NT2/D1 (cell line): ENCODE results near the gene DDAH1.

ENCODE experiments used
- DNase-seq: peaks from one replicate; pipeline ENCODE4 v3.0.0-alpha.2; 2011; ENCODE audit warnings: low read depth, low spot score
- H3K27me3 ChIP-seq: 2 replicates; pipeline ENCODE4 v1.6.0; 2011; ENCODE audit warnings: mild to moderate bottlenecking; ENCODE audit not compliant: insufficient read length, insufficient read depth
- H3K36me3 ChIP-seq: 2 replicates; pipeline ENCODE4 v1.6.1; 2011; ENCODE audit warnings: mild to moderate bottlenecking, low read length, mixed read lengths; ENCODE audit not compliant: insufficient read depth, insufficient read length
- H3K4me1 ChIP-seq: 2 replicates; pipeline ENCODE4 v1.5.1; 2011; ENCODE audit not compliant: insufficient read depth, insufficient read length
- H3K4me3 ChIP-seq: 2 replicates; pipeline ENCODE4 v1.5.1; 2011; ENCODE audit warnings: low read depth; ENCODE audit not compliant: insufficient read length
- H3K9ac ChIP-seq: 2 replicates; pipeline ENCODE4 v1.6.0; 2011; ENCODE audit warnings: low read depth; ENCODE audit not compliant: insufficient read length
- H3K9me3 ChIP-seq: 2 replicates; pipeline ENCODE4 v1.5.1; 2011; ENCODE audit warnings: mild to moderate bottlenecking, low read length; ENCODE audit not compliant: insufficient read depth
- SUZ12 ChIP-seq: IDR thresholded peaks from 2 replicates; pipeline ENCODE4 v1.6.1; 2011; ENCODE audit not compliant: insufficient read length, insufficient read depth; ENCODE audit errors: extremely low read depth
- YY1 ChIP-seq: IDR thresholded peaks from 2 replicates; pipeline ENCODE4 v1.6.1; 2011; ENCODE audit not compliant: insufficient read length, insufficient read depth
- ZNF274 ChIP-seq: IDR thresholded peaks from 2 replicates; pipeline ENCODE4 v1.6.1; 2011; ENCODE audit warnings: mild to moderate bottlenecking, low read depth, low read length

The DDAH1 gene

DNA sequence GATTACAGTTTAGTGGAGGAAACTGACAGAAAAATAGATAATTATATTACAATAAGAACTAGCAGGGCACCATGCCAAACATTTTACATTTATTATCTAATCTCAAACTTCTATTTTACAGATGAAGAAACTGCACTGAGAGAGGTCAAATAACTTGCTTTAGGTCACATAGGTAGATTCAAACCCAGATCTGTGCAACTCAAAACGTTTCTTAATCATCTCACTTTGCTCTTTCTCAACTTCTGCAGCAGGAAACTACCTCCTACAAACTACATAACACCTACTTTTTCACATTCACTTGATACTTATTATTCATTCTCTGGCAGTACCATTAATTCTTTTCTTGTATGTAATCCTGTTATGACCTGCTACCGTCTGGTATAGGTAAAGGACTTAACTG, 138.6 kb downstream of the DDAH1 start:
- H3K36me3 ChIP-seq = no peaks in the 10 kb centered on the region
- H3K9me3 ChIP-seq = peaks cover 14% of the 10 kb centered on the region
- no peak overlapping the region for H3K9ac ChIP-seq
- no peak overlapping the region for H3K4me3 ChIP-seq
- TF ChIP-seq YY1 (no peak), ZNF274 (no peak)
- no peak for DNase-seq
- no peaks in the 10 kb centered on the region for H3K27me3 ChIP-seq
- H3K4me1 ChIP-seq = no peaks in the 10 kb centered on the region

DNA sequence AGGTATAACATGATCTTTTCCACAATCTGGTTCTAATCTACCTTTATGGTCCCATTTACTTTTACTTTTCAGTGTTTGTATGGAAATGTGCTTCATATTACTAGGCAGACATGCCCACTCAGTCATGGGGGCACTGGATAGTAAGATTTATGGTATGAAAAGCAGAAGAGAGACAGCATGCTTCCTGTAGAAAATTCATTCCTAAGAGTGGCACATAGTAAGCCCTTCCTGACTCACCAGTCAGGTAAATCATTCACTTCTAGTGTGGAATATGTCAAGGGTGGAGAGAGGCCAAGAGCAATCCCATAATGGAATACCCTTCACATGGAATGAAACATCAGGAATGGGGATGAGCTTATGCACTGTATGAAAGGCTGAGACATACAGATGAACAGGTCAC, 139.0 kb downstream of the DDAH1 start:
- DNase-seq = no peak
- Histone ChIP-seq H3K4me1 (no peaks in the 10 kb centered on the region), H3K36me3 (no peaks in the 10 kb centered on the region), H3K4me3 (no peak overlapping the region), H3K9ac (no peak overlapping the region), H3K9me3 (peaks cover 10% of the 10 kb centered on the region), H3K27me3 (no peaks in the 10 kb centered on the region)
- no peak for TF ChIP-seq YY1
- no peak for TF ChIP-seq SUZ12
- TF ChIP-seq ZNF274 = no peak

DNA sequence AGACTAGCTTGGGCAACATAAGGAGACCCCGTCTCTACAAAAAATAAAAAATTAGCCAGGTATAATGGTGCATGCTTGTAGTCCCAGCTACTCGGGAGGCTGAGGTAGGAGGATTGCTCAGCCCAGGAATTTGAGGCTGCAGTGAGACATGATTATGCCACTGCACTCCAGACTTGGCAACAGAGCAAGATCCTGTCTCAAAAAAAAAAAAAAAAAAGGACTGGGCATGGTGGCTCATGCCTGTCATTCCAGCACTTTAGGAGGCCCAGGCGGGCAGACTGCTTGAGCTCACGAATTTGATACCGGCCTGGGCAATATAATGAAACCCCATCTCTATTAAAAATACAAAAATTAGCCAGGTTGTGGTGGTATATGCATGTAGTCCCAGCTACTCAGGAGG, 141.2 kb downstream of the DDAH1 start:
- Histone ChIP-seq H3K4me1 (no peaks in the 10 kb centered on the region), H3K9me3 (no peaks in the 10 kb centered on the region), H3K4me3 (no peak overlapping the region), H3K36me3 (no peaks in the 10 kb centered on the region), H3K27me3 (no peaks in the 10 kb centered on the region), H3K9ac (no peak overlapping the region)
- TF ChIP-seq SUZ12 = no peak
- no peak for TF ChIP-seq YY1
- no peak for TF ChIP-seq ZNF274
- DNase-seq = no peak

DNA sequence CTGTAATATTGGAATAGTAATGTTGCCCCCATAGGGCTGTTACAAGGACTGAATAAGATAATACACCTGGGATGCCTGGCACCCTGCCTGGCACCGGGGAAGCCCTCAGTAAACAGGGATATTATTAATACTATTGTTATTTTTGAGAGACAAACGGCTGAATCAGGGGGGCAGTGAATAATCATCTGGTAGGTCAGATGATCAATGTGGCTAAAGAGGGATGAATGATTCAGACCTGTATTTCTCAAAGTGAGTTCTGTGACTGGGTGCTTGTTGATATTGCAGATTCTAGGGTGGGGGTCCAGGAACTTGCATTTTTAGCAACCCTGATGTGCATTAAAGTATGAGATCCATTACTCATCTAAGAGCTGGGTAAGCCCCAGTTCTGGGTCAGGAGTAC, 142.3 kb downstream of the DDAH1 start:
- no peak for TF ChIP-seq SUZ12
- TF ChIP-seq YY1 = no peak
- TF ChIP-seq ZNF274 = no peak
- Histone ChIP-seq H3K36me3 (no peaks in the 10 kb centered on the region), H3K9ac (no peak overlapping the region), H3K4me3 (no peak overlapping the region), H3K4me1 (no peaks in the 10 kb centered on the region), H3K9me3 (no peaks in the 10 kb centered on the region), H3K27me3 (no peaks in the 10 kb centered on the region)
- no peak for DNase-seq

DNA sequence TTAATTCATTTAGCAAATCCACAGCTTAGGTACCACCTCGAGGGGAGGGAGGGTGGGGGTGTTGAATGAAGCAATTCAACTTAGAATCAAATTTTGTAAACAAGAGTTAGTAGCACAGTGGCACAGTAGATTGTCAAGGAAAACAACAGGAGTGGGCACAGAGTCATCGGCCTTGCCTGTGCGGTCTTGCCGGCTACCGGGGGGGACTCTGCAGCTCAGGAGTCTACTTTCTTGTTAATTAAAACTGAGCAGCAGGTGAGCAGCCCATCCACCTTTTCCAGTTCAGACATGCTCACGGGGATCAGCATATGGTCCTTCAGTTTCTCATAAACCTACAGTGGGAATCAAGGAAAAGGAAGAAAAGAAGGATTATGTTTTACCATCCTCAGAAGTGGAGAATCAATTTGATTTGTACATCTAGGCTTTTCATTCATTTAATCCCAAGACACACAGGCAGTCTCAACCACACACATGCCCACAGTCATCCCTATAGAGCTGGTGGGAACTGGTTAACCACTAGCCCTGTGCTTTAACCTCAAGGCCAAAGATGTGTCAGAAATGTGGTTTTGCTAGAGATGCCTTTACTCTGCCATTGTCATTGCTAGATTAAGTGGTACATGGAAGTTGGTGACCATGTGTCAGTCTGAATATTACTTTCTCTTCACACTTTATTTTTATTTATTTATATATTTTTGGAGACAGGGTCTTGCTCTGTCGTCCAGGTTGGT, 143.6 kb downstream of the DDAH1 start:
- Histone ChIP-seq H3K4me1 (no peaks in the 10 kb centered on the region), H3K9me3 (no peaks in the 10 kb centered on the region), H3K36me3 (no peaks in the 10 kb centered on the region), H3K9ac (no peak overlapping the region), H3K4me3 (no peak overlapping the region), H3K27me3 (no peaks in the 10 kb centered on the region)
- DNase-seq = no peak
- TF ChIP-seq YY1 (no peak), SUZ12 (no peak), ZNF274 (no peak)

DNA sequence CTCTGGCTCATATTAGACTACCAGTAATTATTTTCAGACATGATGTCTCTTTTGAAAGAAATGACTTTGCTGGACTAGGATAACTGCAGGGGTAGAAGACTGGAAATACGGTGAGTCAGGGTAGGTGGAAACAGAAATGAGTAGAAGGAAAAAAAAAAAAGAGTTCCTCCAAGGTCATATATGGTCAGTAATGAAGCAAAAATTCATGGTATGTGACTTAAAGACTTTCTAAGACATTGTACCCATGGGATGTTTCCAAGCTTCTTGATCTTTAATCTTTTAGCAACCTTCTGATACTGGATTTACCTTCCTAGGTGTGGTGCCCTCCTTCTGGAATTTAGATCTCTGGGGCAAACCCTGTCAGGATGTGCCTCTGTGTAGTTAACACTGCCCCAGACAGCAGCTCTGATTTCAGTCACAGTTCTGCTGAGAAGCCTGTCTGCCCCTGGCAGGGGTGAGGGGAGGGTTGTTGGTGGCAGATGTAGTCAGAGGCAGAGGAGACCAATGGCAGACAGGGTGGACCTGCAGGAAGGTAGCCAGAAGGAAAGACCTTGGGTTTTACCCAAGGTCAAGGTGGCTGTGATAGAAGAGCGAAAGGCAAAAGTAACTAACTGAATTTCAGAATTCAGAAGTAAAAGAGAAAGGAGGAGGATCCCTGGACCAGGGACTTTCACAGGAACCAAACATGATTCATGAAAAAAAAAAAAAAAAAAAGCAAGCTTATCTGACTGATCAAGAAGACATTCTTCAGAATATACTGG, 144.4 kb downstream of the DDAH1 start:
- no peak for TF ChIP-seq ZNF274
- H3K27me3 ChIP-seq = no peaks in the 10 kb centered on the region
- no peaks in the 10 kb centered on the region; the same call in 1 of the 2 replicates for H3K9me3 ChIP-seq
- H3K4me3 ChIP-seq = no peak overlapping the region
- H3K4me1 ChIP-seq = no peaks in the 10 kb centered on the region
- H3K36me3 ChIP-seq = no peaks in the 10 kb centered on the region
- no peak for DNase-seq
- no peak overlapping the region for H3K9ac ChIP-seq

DNA sequence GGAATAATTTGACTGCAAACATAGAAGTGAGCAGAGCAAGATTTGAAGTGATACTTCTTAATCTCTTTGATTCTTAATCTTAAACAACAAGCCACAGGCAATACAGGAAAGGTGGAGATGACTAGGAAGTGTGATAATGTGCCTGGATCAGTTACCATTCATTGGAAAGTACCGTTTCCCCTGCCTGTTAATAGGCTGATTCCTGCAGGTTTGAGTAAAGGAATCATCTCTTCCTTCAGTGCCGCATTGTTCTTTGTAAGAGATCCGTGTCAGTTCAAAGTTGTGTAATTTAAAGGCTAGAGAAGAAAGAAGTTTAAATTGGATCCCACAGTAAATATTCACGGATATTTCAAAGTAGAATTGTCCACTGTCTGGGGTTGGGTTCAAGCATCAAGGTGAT, 145.0 kb downstream of the DDAH1 start:
- no peak for DNase-seq
- Histone ChIP-seq H3K4me1 (no peaks in the 10 kb centered on the region), H3K9me3 (no peaks in the 10 kb centered on the region; the same call in 1 of the 2 replicates), H3K36me3 (no peaks in the 10 kb centered on the region), H3K4me3 (no peak overlapping the region), H3K9ac (no peak overlapping the region), H3K27me3 (no peaks in the 10 kb centered on the region)
- TF ChIP-seq YY1 = no peak
- TF ChIP-seq ZNF274 = no peak
- no peak for TF ChIP-seq SUZ12
